KMS-11 (cell line): ENCODE results near the gene LANCL3.

ENCODE experiments used
- H2AFZ ChIP-seq: fragments of 200-600 bp; sonication (generic); 2 replicates; pipeline ENCODE4 v1.6.1; 2016; ENCODE audit warnings: antibody characterized with exemption, mixed run types, low read depth
- H3K27ac ChIP-seq: fragments of 200-600 bp; sonication (generic); 2 replicates; pipeline ENCODE4 v1.6.1; 2016; ENCODE audit warnings: mild to moderate bottlenecking, mixed run types
- H3K27me3 ChIP-seq: fragments of 200-600 bp; sonication (generic); 2 replicates; pipeline ENCODE4 v1.6.1; 2017; ENCODE audit warnings: mild to moderate bottlenecking, low read depth, mixed run types, moderate library complexity; ENCODE audit not compliant: insufficient read depth
- H3K36me3 ChIP-seq: fragments of 200-600 bp; sonication (generic); 2 replicates; pipeline ENCODE4 v1.6.1; 2017; ENCODE audit warnings: mild to moderate bottlenecking, mixed run types; ENCODE audit not compliant: insufficient read depth
- H3K4me1 ChIP-seq: fragments of 200-600 bp; sonication (generic); 2 replicates; pipeline ENCODE4 v1.6.1; 2016; ENCODE audit warnings: mild to moderate bottlenecking, low read depth, mixed run types; ENCODE audit not compliant: poor library complexity, severe bottlenecking
- H3K4me2 ChIP-seq: fragments of 200-600 bp; sonication (generic); 2 replicates; pipeline ENCODE4 v1.7.0; 2016; ENCODE audit warnings: mild to moderate bottlenecking, mixed run types
- H3K4me3 ChIP-seq: fragments of 200-600 bp; sonication (generic); IDR thresholded peaks from 2 replicates; pipeline ENCODE4 v1.6.1; 2017; ENCODE audit warnings: low read depth, low read length, mixed read lengths; ENCODE audit not compliant: insufficient read depth
- H3K79me2 ChIP-seq: fragments of 200-600 bp; sonication (generic); 2 replicates; pipeline ENCODE4 v1.6.1; 2016; ENCODE audit warnings: low read depth, mixed run types; ENCODE audit not compliant: insufficient read depth
- H3K9ac ChIP-seq: fragments of 200-600 bp; sonication (generic); 2 replicates; pipeline ENCODE4 v1.6.1; 2016; ENCODE audit warnings: mild to moderate bottlenecking, mixed run types
- H4K20me1 ChIP-seq: fragments of 200-600 bp; sonication (generic); 2 replicates; pipeline ENCODE4 v1.6.1; 2016; ENCODE audit warnings: mild to moderate bottlenecking, mixed run types; ENCODE audit not compliant: insufficient read depth
- CTCF ChIP-seq: fragments of 200-600 bp; sonication (generic); conservative IDR thresholded peaks from 2 replicates; pipeline ENCODE4 v1.6.1; 2017; ENCODE audit warnings: low read depth, mild to moderate bottlenecking, antibody characterized with exemption, low read length, moderate library complexity, mixed read lengths

Gene LANCL3

GRCh38 chrX:37659047-37659446, 87.6 kb downstream of the LANCL3 start:
- no peaks in the 10 kb centered on the region for H3K4me1 ChIP-seq
- H2AFZ ChIP-seq: no peak overlapping the region
- H3K36me3 ChIP-seq: no peaks in the 10 kb centered on the region
- H3K27ac ChIP-seq: no peak overlapping the region
- no peak overlapping the region for H3K9ac ChIP-seq
- no peaks in the 10 kb centered on the region for H3K27me3 ChIP-seq
- no peak overlapping the region for H3K4me2 ChIP-seq
- no peaks in the 10 kb centered on the region for H4K20me1 ChIP-seq
- no peak overlapping the region for H3K4me3 ChIP-seq
- H3K79me2 ChIP-seq: no peaks in the 10 kb centered on the region
- TF ChIP-seq CTCF: no peak

- Histone ChIP-seq H3K36me3 (no peaks in the 10 kb centered on the region), H4K20me1 (no peaks in the 10 kb centered on the region), H3K4me2 (no peak overlapping the region), H2AFZ (no peak overlapping the region), H3K27me3 (no peaks in the 10 kb centered on the region), H3K4me3 (no peak overlapping the region), H3K27ac (no peak overlapping the region), H3K9ac (no peak overlapping the region), H3K79me2 (no peaks in the 10 kb centered on the region), H3K4me1 (no peaks in the 10 kb centered on the region)
- no peak for TF ChIP-seq CTCF
Measured at GRCh38 chrX:37662181-37662580, 90.7 kb downstream of the LANCL3 start.

- no peak overlapping the region for H3K4me3 ChIP-seq
- no peak overlapping the region for H3K27ac ChIP-seq
- H4K20me1 ChIP-seq: no peaks in the 10 kb centered on the region
- no peak overlapping the region for H3K4me2 ChIP-seq
- H3K27me3 ChIP-seq: no peaks in the 10 kb centered on the region
- no peaks in the 10 kb centered on the region for H3K4me1 ChIP-seq
- H3K9ac ChIP-seq: no peak overlapping the region
- H2AFZ ChIP-seq: no peak overlapping the region
- H3K79me2 ChIP-seq: no peaks in the 10 kb centered on the region
- no peak for TF ChIP-seq CTCF
- no peaks in the 10 kb centered on the region for H3K36me3 ChIP-seq
Measured at GRCh38 chrX:37666516-37666915, 95.1 kb downstream of the LANCL3 start.

GRCh38 chrX:37667141-37667540, 95.7 kb downstream of the LANCL3 start:
- H3K4me3 ChIP-seq: no peak overlapping the region
- no peak overlapping the region for H2AFZ ChIP-seq
- no peaks in the 10 kb centered on the region for H3K27me3 ChIP-seq
- no peaks in the 10 kb centered on the region for H3K4me1 ChIP-seq
- no peaks in the 10 kb centered on the region for H4K20me1 ChIP-seq
- H3K27ac ChIP-seq: no peak overlapping the region
- no peak overlapping the region for H3K9ac ChIP-seq
- no peak overlapping the region for H3K4me2 ChIP-seq
- no peak for TF ChIP-seq CTCF
- H3K36me3 ChIP-seq: no peaks in the 10 kb centered on the region
- H3K79me2 ChIP-seq: no peaks in the 10 kb centered on the region

- Histone ChIP-seq H3K9ac (no peak overlapping the region), H3K4me3 (no peak overlapping the region), H4K20me1 (no peaks in the 10 kb centered on the region), H3K27ac (no peak overlapping the region), H3K4me1 (peaks cover 13% of the 10 kb centered on the region), H3K4me2 (no peak overlapping the region), H2AFZ (no peak overlapping the region), H3K36me3 (no peaks in the 10 kb centered on the region), H3K27me3 (no peaks in the 10 kb centered on the region), H3K79me2 (no peaks in the 10 kb centered on the region)
- TF ChIP-seq CTCF: no peak
Measured at GRCh38 chrX:37672563-37672962, 101.1 kb downstream of the LANCL3 start.
